Measurements from ENCODE around the gene SLC35F3.

Gene SLC35F3

DNA sequence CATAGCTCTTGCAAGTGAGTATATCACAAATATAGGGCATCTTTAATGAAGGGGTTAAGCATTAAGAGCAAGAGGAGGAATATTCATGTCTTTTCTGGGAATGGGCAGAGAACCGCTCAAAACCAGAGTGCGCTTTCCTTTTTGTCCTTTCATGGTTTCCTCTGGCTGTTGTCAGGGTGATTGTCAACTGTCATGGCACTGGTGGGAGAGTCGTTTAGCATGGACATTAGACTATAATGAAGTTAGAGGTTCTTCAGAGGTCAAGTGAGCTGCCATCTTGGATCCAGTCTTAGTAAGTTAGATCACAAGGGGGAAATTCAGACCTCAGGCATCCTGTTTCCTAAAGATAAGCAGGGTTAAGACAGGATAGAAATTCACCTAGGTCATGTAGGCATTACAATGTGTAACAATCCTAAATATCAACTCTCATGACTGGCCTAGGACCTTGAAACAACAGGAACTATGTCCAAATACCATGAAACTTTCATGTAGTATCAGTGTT is 456.7 kb downstream of the SLC35F3 start:
- DNase-seq (ENCODE audit: low read depth in 2 of 2) = no peak

DNA sequence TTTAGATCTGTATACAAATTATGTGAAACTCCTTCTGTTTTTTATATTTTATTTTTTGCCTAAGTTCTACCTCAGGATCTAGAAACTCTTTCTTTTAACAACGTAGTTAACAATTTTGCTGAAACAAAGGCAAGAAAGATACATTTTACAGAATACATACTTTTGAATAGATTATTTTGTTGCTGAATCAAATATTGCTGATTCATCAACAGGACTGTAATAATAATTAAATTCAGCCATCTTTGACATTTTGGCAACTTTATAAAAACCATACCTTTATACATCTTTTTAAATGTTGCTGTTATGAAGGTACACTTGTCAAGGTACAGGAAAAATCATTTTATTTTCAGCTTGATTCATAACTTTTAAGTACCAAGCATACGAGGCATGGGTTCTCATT is 458.1 kb downstream of the SLC35F3 start:
- no peak for DNase-seq (ENCODE audit: low read depth in 2 of 2)

DNA sequence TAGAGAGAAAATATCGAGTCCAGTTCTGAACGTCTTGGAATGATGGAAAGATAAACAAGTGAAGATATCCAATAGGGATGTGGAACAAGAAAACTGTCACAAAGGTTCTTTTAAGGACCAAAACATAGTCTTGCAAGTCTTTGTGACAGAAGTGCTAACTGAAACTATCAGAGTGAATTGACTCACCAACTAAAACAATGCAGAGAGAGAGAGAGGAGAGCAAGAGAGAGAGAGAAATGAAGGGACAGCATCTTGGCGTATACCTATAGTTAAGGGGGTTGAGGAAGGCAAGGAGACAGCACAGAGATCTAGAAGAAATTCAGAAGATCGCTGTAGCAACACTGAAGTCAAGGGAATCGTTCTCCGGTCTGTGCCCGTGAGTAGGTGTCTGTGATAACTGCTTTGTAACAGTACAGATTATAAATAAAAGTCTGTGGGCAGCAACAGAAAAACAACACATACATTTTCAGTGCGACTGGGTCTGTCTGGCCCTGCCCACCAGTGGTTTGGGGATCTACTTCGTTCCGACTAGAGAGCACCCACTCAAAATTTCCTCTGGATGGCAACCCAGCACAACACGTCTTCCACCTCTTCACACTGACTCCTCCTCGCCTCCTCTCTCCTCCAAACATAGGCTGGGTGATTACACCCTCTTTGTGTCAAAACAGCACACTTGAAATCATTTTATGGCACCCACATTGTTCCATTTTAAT is 464.0 kb downstream of the SLC35F3 start:
- no peak for DNase-seq (ENCODE audit: low read depth in 2 of 2)

DNA sequence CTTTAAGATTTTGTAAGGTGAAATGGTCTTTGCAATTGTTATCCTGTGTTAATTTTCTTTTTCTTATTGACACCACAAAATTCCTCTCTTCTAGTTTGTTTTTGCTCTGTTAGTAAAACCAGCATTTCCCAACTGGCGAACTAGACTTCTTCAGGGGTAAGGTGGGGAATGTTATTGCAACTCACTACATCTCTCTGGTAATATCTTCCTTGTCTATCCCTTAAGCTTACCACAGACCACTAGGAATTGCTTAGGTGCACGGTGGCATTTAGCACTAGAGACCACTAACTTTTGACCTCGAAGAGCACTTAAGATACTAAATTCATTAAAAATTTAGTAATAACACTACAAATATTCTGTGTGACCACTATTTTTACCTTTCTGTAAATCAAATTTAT is 464.6 kb downstream of the SLC35F3 start:
- DNase-seq (ENCODE audit: low read depth in 2 of 2) = no peak

DNA sequence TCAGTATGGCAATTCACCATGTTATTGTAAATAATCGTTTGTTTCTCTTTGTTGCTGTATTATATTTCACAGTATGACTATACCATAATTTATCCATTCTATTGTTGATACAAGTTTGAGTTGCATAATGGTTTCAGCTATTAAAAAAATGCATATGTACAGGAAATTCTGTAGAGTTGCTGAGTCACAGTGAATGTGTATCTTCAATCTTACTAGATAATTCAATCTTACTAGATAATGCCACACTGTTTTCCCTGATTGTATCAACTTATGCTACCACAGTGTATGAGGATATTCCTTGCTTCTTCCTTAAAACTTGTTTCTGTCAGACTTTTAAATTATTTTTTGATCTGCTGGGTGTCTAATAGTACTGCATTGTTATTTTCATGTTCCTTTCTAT is 465.3 kb downstream of the SLC35F3 start:
- DNase-seq (ENCODE audit: low read depth in 2 of 2) = no peak

DNA sequence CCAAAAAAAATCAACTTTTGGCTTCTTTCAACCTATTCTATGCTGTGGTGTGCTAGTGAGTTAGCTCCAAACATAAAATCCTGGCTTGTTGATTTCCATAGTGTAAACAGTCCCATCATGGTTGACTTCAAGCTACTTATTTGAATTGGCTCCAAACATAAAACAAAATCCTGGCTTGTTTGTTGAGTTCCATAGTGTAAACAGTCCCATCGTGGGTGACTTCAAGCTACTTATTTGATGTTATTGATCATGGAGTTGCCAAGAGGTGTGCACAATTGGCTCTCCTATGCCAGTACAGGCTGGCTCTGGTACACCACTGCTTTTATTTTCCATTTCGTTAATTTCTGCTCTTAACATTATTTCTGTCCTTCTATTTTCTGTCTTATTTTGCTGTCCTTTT is 466.9 kb downstream of the SLC35F3 start:
- no peak for DNase-seq (ENCODE audit: low read depth in 2 of 2)

DNA sequence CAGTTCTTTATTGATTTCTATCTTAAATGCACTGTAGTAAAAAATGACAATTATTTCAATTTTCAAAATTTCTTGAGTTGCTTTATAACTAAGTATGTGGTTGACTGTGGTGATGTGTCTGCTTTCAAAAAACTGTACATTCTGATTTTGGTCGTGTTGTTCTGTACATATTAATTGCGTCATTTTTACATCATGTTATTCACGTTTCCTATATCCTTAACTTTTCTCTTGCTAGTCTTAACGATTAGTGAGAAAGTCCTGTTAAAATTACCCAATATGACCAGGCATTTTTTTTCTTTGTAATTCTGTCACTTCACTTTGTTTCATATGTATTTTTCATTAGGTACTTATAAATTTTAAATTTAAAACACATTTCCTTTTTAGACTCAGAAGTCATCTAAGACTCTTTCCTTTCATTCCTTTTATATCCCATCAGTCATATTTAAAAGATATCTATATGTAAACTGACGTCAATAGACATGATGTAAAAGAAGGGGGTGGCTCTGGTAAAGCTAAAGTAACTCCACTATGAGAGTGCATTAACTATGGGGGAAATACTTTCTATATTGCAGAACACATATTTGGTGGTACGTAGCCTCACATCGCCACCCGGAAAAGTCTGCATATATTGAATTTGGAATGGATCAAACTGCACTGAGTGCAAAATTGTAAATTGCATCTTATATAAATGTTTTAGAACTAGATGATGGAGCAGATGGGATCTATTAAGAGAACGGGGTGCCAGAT is 467.7 kb downstream of the SLC35F3 start:
- DNase-seq (ENCODE audit: low read depth in 2 of 2) = no peak

DNA sequence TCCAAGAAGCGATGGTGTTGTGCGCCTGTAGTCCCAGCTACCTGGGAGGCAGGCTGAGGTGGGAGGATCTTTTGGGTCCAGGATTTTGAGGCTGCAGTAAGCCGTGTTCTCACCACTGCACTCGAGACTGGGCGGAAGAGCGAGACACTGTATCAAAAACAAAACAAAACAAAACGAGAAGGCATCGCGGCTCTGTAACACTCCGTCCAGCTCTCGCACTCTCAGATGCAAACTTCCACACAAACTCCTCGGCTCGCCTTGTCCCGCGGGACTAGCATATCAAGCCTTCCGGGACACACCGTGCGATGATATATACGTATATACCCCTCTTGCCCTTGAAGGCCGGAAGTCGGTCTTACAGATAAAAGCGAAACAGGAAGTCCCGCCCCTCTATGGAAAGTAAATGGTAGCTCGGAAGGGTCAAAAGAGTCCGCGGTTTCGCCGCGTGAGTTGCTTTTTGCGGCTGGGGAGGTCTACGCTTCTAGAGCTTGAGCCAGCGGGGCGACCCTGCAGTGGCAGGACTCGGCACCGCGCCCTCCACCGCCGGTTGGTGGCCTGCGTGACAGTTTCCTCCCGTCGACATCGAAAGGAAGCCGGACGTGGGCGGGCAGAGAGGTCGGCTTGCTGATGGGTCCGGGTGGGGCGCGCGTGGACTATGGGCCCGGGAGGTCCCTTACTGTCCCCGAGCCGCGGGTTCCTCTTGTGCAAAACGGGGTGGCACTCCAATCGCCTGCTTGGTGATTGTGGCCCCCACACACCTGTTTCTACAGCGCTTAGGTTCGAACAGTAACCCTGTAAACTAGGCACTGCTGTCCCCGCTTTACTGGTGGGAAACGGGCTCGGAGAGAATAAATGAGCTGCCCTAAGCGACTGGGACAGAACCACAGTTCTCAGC is 468.8 kb downstream of the SLC35F3 start, which contains the start of gene COA6:
COA6 (plus strand) TSS at position 393 of the 895 bp plus-strand sequence; CDS start at position 404, 11 bp downstream.
- DNase-seq (ENCODE audit: low read depth in 2 of 2) = peak; percentile 86 to 89

DNA sequence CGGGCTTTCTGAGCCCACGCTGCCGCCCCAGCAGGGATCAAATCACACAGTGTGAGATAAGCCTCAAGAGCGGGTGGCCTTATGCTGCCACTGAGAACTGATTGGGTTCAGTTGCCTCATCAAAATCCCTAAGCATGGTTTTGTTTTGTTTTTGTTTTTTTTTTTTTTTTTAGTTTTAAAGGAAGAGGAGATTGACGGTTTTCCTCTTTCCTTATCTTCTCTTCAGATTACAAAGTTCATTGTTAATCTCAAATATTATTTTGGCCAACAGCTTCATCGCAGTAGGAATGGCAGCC is 469.4 kb downstream of the SLC35F3 start:
- no peak for DNase-seq (ENCODE audit: low read depth in 2 of 2)

Data from stimulated activated CD8-positive, alpha-beta memory T cell treated with anti-CD3 and anti-CD28 coated beads, Interleukin-7, amount 100 ng/mL, for 4 hours (primary cell).